ENCODE results near the gene PITPNM3.

PITPNM3 gene

DNA sequence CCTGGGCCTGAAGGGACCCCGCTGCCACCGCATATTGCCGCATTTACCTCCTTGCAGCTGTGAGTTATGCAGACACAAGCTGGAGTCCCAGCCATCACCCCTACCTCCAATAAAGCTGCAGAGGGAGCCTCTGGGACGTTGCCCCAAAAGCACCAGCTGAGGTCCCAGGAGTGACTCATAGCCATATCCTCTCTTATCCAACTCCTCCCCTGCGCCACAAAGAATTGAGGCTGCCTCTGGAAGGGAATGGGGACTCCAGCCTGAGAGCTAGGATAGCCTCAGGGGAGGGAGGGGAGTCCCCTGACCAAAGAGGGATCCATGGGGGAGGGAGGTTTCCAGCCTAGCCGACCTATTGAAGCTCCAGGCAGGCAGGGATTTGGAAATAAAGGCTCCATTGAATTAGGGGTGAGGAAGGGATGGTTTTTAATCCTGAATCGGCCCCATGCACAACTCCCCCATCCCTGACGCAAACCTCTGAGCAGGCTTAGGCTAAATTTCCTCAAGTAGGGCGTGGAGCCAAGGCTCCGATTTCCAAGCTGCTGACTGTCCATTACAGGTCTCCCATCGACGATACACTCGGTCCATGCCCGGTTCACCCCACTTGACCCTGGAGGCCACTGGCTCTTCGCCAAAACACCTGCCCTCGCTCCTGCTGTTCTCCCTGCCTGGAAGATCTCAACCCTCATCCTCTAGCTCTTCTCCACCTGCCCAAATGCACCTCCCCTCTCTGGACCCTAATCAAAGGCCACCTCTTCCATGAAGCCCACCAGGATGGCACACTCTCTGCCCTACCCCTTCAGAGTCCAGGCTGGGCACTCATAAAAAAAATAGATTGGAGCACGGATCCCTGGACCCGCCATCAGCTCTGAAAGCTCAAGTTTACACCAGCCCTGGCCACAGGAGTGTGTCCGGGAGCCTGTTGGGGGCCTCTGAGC, 84.6 kb downstream of the PITPNM3 start:
- DNase-seq (ENCODE audit: low read depth, low spot score): no peak
- POLR2A ChIA-PET: no interaction called here
- CTCF ChIA-PET: interaction anchor here (0.8 to 6.5 kb wide), 35 partner anchors 9 to 880 kb away, joined by 3 to 94 read pairs (median 6); partner anchors contain the start of genes KIAA0753 and TXNDC17
- TF ChIP-seq, protein P1, sequence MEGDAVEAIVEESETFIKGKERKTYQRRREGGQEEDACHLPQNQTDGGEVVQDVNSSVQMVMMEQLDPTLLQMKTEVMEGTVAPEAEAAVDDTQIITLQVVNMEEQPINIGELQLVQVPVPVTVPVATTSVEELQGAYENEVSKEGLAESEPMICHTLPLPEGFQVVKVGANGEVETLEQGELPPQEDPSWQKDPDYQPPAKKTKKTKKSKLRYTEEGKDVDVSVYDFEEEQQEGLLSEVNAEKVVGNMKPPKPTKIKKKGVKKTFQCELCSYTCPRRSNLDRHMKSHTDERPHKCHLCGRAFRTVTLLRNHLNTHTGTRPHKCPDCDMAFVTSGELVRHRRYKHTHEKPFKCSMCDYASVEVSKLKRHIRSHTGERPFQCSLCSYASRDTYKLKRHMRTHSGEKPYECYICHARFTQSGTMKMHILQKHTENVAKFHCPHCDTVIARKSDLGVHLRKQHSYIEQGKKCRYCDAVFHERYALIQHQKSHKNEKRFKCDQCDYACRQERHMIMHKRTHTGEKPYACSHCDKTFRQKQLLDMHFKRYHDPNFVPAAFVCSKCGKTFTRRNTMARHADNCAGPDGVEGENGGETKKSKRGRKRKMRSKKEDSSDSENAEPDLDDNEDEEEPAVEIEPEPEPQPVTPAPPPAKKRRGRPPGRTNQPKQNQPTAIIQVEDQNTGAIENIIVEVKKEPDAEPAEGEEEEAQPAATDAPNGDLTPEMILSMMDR (IDR thresholded peaks at IDR 0.05; ENCODE audit: insufficient read depth, low read length, missing control alignments): peak; percentile 7
- no peak overlapping the region for H3K4me3 ChIP-seq (ENCODE audit: low read depth, low read length)

DNA sequence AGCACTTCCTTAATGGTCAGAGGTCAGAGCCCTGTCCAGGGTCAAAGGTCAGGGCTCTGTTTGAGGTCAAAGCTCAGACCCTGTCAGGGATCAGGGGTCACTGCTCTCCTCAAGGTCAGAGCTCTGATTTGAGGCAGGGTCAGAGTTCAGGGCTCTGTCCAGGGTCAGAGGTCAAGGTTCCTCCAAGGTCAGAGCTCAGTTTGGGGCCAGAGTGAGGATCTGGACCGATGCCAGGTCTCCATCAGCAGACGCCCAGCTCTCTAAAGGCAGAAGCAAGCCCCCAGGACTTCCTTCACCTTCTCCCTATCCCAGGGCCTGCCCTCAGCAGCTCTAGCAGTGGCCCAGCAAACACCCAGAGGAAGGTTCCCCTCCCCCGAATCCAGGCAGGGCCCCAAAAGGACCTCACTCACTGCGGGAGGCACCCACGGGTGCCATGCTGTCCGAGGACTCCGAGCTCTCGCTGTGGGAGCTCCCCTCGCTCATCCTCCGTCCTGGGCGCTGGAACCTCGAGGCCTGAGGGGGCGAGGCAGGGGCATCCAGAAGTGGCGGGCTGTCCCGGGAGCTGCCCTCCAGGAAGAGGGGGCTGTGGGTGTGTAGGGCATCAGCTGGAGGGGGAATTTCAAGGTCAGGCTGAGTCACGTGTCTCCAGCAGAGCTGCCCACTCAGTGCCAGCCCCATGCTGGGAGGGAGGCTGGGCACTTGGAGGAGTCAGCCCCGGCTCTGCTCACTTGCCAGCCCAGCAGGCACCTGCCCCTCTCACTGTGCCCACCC, 85.4 kb downstream of the PITPNM3 start:
- H3K4me3 ChIP-seq (ENCODE audit: low read depth, low read length): no peak overlapping the region
- ChIA-PET CTCF (interaction anchor here (0.8 to 6.5 kb wide), 17 partner anchors 12 to 281 kb away, joined by 3 to 94 read pairs (median 5); partner anchors contain the start of genes KIAA0753 and TXNDC17), POLR2A (no interaction called here)
- TF ChIP-seq, protein P1 (IDR thresholded peaks at IDR 0.05; ENCODE audit: insufficient read depth, low read length, missing control alignments): no peak
- DNase-seq (ENCODE audit: low read depth, low spot score): no peak

DNA sequence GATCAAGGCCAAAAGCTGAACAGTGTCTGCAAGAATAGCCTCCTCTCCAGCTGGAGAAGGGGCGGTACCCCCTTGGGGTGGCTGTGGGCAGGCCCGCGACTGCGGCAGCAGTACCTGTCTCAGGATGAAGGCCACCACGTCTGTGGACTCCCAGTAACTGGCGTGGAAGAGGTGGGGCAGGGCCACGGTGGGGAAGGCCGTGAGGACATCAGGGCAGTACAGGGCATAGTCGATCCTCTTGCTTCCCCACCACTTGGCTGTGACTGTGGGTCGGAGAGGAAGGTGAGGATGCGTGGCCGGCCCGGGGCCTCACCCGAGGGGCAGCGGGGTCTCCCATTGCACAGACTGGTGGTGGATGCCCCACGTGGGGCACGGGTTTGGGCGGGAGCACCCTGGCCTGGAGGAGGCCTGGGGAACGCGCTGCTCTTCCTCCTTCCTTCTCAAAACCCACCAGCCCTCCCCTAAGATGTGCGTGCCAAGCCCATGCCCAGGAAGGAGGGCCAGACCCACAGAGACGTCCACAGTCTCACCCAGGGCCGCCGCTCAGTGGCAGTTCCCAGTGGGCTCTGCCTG, 86.1 kb downstream of the PITPNM3 start:
- TF ChIP-seq, protein P1 (IDR thresholded peaks at IDR 0.05; ENCODE audit: insufficient read depth, low read length, missing control alignments): no peak
- no peak for DNase-seq (ENCODE audit: low read depth, low spot score)
- ChIA-PET CTCF (interaction anchor here (1.0 to 6.5 kb wide), 5 partner anchors 13 to 178 kb away, joined by 3 to 94 read pairs (median 5); partner anchors contain the start of gene KIAA0753), POLR2A (no interaction called here)
- H3K4me3 ChIP-seq (ENCODE audit: low read depth, low read length): no peak overlapping the region

DNA sequence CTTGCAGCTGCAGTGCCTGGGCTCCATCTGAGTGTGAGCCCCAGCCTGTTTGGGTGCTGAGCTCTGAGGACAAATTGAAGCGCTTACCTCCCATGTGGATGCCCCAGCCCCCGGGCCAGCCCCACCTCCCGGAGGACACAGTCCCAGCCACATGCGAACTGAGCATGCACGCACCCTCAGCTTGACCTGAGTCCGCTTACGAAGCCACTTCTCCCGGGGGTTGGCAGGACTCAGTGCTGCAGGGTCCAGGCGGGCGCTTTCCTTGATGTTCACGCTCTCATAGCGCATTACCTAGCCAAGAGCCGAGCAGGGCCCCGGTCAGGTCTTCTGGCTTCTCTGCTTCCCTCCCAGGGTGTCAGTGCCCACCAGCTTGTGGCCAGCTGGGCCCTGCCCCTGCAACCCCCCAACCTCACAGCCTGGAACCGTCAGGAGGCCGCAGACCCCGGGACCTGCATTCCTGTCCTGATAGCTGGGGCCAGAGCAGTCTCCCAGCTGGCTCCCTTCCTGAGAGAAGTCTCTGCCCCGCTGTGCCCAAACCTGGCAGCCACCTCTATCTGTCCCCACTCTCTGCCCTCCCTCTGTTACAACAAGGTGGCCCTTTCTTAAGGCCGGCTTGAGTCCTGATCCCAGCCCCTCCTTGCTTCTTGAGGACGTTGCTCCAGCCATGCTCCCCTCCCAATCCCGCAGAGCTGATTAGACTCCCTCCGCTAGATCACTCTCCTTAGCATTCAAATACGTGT, 88.1 kb downstream of the PITPNM3 start:
- POLR2A ChIA-PET: no interaction called here
- CTCF ChIA-PET: no interaction called here

DNA sequence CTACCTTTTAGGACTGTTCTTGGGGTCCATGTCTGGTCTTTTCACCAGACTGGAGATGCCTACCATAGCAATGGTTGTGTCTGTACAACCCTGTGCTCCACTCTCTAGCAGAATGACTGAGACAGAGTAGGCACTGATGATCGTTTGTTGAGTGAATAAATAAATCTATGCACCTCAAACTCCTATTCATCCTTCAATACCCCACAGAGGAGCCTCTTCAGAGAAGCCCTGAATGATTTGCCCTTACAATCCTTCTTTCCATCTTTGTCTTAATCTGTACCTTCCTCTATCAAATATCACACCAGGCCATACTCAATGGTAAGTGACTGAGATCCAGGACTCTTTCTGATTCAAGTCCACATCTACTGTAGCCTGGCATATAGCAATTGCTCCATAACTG, 88.8 kb downstream of the PITPNM3 start:
- TF ChIP-seq, protein P1 (IDR thresholded peaks at IDR 0.05; ENCODE audit: insufficient read depth, low read length, missing control alignments): no peak
- ChIA-PET CTCF (no interaction called here), POLR2A (no interaction called here)
- no peak for DNase-seq (ENCODE audit: low read depth, low spot score)
- no peak overlapping the region for H3K4me3 ChIP-seq (ENCODE audit: low read depth, low read length)

More for the DNA sequence above, 88.1 kb downstream of the PITPNM3 start:
- DNase-seq (ENCODE audit: low read depth, low spot score): no peak
- TF ChIP-seq, protein P1 (IDR thresholded peaks at IDR 0.05; ENCODE audit: insufficient read depth, low read length, missing control alignments): no peak
- H3K4me3 ChIP-seq (ENCODE audit: low read depth, low read length): no peak overlapping the region
